ENCODE measurements around the gene BSPRY. TPM values are rescaled to one million over a fixed set of nuclear protein-coding genes. Genes with fewer than 3 reads are reported as not detected.
"Not testable (repeated sequence)": the region's sequence is repeated elsewhere in the genome, so short reads cannot be mapped to it uniquely, and the experiment has no call there.

The BSPRY gene
- polyA plus RNA-seq, 1 donor from 2014 or later = not detected

GRCh38 chr9:113376634-113377567, 27.6 kb downstream of the BSPRY start, which contains the start of gene HDHD3:
HDHD3 (minus strand) TSS chr9:113376986; CDS start chr9:113374354, 2,632 bp downstream.
- H3F3A ChIP-seq (ENCODE audit: insufficient read depth, low read length, poor library complexity, severe bottlenecking) = no peaks in the 10 kb centered on the region
- TF ChIP-seq CTCF (IDR thresholded peaks at IDR 0.05; ENCODE audit: poor library complexity, severe bottlenecking) = no peak
- TF ChIP-seq POLR2AphosphoS5 (IDR thresholded peaks at IDR 0.05) = peak; percentile 82
- TF ChIP-seq TAF1 (IDR thresholded peaks at IDR 0.05; ENCODE audit: low read depth) = peak; percentile 58
- TF ChIP-seq RAD21 (conservative IDR thresholded peaks at IDR 0.05) = no peak
- no peak for TF ChIP-seq EP300 (conservative IDR thresholded peaks at IDR 0.05; ENCODE audit: poor library complexity, severe bottlenecking)
- TF ChIP-seq, protein P1, sequence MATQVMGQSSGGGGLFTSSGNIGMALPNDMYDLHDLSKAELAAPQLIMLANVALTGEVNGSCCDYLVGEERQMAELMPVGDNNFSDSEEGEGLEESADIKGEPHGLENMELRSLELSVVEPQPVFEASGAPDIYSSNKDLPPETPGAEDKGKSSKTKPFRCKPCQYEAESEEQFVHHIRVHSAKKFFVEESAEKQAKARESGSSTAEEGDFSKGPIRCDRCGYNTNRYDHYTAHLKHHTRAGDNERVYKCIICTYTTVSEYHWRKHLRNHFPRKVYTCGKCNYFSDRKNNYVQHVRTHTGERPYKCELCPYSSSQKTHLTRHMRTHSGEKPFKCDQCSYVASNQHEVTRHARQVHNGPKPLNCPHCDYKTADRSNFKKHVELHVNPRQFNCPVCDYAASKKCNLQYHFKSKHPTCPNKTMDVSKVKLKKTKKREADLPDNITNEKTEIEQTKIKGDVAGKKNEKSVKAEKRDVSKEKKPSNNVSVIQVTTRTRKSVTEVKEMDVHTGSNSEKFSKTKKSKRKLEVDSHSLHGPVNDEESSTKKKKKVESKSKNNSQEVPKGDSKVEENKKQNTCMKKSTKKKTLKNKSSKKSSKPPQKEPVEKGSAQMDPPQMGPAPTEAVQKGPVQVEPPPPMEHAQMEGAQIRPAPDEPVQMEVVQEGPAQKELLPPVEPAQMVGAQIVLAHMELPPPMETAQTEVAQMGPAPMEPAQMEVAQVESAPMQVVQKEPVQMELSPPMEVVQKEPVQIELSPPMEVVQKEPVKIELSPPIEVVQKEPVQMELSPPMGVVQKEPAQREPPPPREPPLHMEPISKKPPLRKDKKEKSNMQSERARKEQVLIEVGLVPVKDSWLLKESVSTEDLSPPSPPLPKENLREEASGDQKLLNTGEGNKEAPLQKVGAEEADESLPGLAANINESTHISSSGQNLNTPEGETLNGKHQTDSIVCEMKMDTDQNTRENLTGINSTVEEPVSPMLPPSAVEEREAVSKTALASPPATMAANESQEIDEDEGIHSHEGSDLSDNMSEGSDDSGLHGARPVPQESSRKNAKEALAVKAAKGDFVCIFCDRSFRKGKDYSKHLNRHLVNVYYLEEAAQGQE (IDR thresholded peaks at IDR 0.05; ENCODE audit: borderline replicate concordance) = peak; percentile 56
- TF ChIP-seq SMC3 (conservative IDR thresholded peaks at IDR 0.05; ENCODE audit: poor library complexity) = no peak
- TF ChIP-seq MXI1 (conservative IDR thresholded peaks at IDR 0.05; ENCODE audit: poor library complexity, severe bottlenecking) = peak; percentile 54
- TF ChIP-seq EZH2 (IDR thresholded peaks at IDR 0.05; ENCODE audit: borderline replicate concordance, insufficient read depth, low read length, poor library complexity, severe bottlenecking) = no peak
- H3K9me2 ChIP-seq (ENCODE audit: insufficient read depth, low read length) = no peaks in the 10 kb centered on the region
- H3K27me3 ChIP-seq (ENCODE audit: insufficient read depth, low read depth, low read length) = no peaks in the 10 kb centered on the region
- H3K36me3 ChIP-seq (ENCODE audit: insufficient read depth, low read length) = no peaks in the 10 kb centered on the region
- peak within 1 kb of the TSS; percentile 35 for H3K4me2 ChIP-seq (ENCODE audit: low read length)
- peak within 1 kb of the TSS; percentile 94 for H2AFZ ChIP-seq (ENCODE audit: low read depth, low read length)
- H3K4me3 ChIP-seq (ENCODE audit: low read length) = peak within 1 kb of the TSS; percentile 85
- H3K9ac ChIP-seq (ENCODE audit: low read length) = peak within 1 kb of the TSS; percentile 80
- H3K79me2 ChIP-seq (replicated peaks; ENCODE audit: insufficient read depth, low read length) = no peaks in the 10 kb centered on the region
- H4K20me1 ChIP-seq (ENCODE audit: insufficient read depth) = no peaks in the 10 kb centered on the region
- H3K27ac ChIP-seq (ENCODE audit: low read length) = peak within 1 kb of the TSS; percentile 49
- H3K9me3 ChIP-seq (ENCODE audit: low read length) = no peaks in the 10 kb centered on the region

DNA sequence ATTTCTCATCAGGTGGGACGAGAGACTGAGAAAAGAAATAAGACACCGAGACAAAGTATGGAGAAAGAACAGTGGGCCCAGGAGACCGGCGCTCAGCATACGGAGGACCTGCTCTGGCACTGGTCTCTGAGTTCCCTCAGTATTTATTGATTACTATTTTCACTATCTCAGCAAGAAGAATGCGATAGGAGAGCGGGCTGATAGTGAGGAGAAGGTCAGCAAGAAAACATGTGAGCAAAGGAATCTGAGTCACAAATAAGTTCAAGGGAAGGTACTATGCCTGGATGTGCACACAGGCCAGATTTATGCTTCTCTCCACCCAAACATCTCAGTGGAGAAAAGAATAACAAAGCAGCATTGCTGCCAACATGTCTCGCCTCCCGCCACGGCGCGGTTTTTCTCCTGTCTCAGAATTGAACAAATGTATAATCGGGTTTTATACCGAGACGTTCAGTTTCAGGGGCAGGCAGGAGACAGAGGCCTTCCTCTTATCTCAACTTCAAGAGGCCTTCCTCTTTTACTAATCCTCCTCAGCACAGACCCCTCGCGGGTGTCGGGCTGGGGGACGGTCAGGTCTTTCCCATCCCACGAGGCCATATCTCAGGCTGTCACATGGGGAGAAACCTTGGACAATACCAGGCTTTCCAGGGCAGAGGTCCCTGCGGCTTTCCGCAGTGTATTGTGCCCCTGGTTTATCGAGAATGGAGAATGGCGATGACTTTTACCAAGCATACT, 29.9 kb downstream of the BSPRY start:
- not testable (repeated sequence) for H3K9me3 ChIP-seq (ENCODE audit: low read length); H3K4me2 ChIP-seq (ENCODE audit: low read length); H3K4me3 ChIP-seq (ENCODE audit: low read length); H3K9me2 ChIP-seq (ENCODE audit: insufficient read depth, low read length); H3K9ac ChIP-seq (ENCODE audit: low read length); H3F3A ChIP-seq (ENCODE audit: insufficient read depth, low read length, poor library complexity, severe bottlenecking); H3K36me3 ChIP-seq (ENCODE audit: insufficient read depth, low read length); H2AFZ ChIP-seq (ENCODE audit: low read depth, low read length); H3K79me2 ChIP-seq (replicated peaks; ENCODE audit: insufficient read depth, low read length); H3K27me3 ChIP-seq (ENCODE audit: insufficient read depth, low read depth, low read length); H3K27ac ChIP-seq (ENCODE audit: low read length); H4K20me1 ChIP-seq (ENCODE audit: insufficient read depth)

DNA sequence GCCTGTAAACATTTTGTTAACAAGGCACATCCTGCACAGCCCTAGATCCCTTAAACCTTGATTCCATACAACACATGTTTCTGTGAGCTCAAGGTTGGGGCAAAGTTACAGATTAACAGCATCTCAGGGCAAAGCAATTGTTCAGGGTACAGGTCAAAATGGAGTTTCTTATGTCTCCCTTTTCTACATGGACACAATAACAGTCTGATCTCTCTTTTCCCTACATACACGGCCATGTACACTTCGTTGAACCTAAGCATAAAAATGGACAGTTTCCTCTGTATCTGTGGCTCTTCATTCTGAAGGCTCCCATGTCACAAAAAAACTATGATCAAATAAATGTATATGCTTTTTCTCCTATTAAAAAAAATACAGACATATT, 30.5 kb downstream of the BSPRY start:
- not testable (repeated sequence) for H3K27me3 ChIP-seq (ENCODE audit: insufficient read depth, low read depth, low read length); H3K27ac ChIP-seq (ENCODE audit: low read length); H3K4me2 ChIP-seq (ENCODE audit: low read length); H3K36me3 ChIP-seq (ENCODE audit: insufficient read depth, low read length); H3K9ac ChIP-seq (ENCODE audit: low read length); H3K4me3 ChIP-seq (ENCODE audit: low read length); H3F3A ChIP-seq (ENCODE audit: insufficient read depth, low read length, poor library complexity, severe bottlenecking); H3K79me2 ChIP-seq (replicated peaks; ENCODE audit: insufficient read depth, low read length); H3K9me3 ChIP-seq (ENCODE audit: low read length); H2AFZ ChIP-seq (ENCODE audit: low read depth, low read length); H4K20me1 ChIP-seq (ENCODE audit: insufficient read depth); H3K9me2 ChIP-seq (ENCODE audit: insufficient read depth, low read length)

Measured in neural cell (in vitro differentiated cells).